ENCODE results near the gene DNAJC15.
A peak's percentile ranks its signal among the peaks of the same experiment; 100 is the strongest.
"Not testable (repeated sequence)": the region's sequence is repeated elsewhere in the genome, so short reads cannot be mapped to it uniquely, and the experiment has no call there.

Gene DNAJC15

GRCh38 chr13:43044720-43045301 is 21.4 kb downstream of the DNAJC15 start:
- no peak for DNase-seq (ENCODE audit: low read depth, low spot score)

- DNase-seq (ENCODE audit: low read depth, low spot score), result not testable (repeated sequence)
These were observed 22.0 kb downstream of the DNAJC15 start for GRCh38 chr13:43045302-43045773.

DNA sequence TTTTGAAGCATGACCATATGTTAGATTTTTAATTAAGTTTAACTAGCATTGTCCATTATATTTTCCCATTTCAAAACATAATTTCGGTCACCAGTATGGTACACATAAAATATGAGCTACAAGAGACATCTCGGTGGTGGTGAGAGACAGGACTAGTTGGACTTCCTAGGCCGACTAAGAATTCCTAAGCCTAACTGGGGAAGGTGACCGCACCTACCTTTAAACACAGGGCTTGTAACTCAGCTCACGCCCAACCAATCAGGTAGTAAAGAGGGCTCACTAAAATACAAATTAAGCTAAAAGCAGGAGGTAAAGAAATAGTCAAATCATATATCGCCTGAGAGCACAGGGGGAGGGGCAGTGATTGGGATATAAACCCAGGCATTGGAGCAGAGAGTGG is 22.9 kb downstream of the DNAJC15 start:
- no peak for DNase-seq (ENCODE audit: low read depth, low spot score)

- peak; percentile 74 for DNase-seq (ENCODE audit: low read depth, low spot score)
These were observed 31.7 kb downstream of the DNAJC15 start for GRCh38 chr13:43054803-43055802.

GRCh38 chr13:43057653-43058317 is 34.4 kb downstream of the DNAJC15 start:
- DNase-seq (ENCODE audit: low read depth, low spot score), result peak; percentile 62

DNA sequence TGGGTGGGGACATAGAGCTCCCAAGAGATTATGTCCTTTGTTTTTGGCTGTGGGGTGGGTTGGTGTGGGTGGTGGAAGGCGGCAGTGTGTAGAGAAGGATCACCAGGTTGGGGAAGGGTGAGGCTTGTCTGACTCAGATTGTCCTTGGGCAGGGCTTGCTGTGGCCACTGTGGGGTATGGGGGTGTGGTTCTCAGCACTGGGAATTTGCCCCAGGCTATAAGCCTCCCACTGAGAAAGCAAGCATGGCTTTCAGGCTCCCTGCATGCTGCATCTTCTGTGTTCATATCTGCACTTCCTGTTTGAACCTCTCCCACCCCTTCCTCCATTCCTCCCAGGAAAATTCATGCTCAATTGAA is 34.9 kb downstream of the DNAJC15 start:
- DNase-seq (ENCODE audit: low read depth, low spot score), result peak; percentile 64

DNA sequence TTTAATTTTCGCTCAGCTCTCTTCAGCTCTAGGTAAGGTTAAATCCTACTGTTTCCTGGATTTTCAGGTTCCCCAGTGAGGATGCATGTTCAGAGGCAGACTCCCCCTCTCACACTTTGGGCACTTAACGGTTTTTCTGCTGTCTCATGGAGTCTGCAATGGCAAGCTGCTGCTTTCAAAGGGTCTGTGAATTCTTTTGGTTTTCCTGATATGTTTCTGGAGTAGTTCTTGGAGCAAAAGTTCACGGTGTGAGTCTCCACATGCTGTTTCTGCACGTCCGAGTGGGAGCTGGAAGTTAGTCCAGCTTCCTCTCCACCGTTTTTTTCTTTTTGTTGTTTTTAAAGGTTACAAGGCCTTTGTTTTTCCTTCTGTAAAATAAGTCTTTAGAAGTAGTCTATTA is 35.4 kb downstream of the DNAJC15 start:
- peak; percentile 13 for DNase-seq (ENCODE audit: low read depth, low spot score)

DNA sequence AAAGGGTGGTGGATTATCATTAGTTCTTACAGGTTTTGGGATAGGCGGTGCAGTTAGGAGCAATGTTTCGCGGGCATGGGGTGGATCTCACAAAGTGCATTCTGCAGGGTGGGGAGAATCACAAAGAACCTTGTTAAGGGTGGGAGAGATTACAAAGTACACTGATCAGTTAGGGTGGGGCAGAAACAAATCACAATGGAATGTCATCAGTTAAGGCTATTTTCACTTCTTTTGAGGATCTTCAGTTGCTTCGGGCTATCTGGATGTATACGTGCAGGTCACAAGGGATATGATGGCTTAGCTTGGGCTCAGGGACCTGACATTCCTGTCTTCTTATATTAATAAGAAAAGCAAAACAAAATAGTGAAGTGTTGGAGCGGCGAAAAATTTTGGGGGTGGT is 36.4 kb downstream of the DNAJC15 start:
- DNase-seq (ENCODE audit: low read depth, low spot score), result not testable (repeated sequence)

- peak; percentile 24 for DNase-seq (ENCODE audit: low read depth, low spot score)
These were observed 37.4 kb downstream of the DNAJC15 start for GRCh38 chr13:43060806-43061205.

DNA sequence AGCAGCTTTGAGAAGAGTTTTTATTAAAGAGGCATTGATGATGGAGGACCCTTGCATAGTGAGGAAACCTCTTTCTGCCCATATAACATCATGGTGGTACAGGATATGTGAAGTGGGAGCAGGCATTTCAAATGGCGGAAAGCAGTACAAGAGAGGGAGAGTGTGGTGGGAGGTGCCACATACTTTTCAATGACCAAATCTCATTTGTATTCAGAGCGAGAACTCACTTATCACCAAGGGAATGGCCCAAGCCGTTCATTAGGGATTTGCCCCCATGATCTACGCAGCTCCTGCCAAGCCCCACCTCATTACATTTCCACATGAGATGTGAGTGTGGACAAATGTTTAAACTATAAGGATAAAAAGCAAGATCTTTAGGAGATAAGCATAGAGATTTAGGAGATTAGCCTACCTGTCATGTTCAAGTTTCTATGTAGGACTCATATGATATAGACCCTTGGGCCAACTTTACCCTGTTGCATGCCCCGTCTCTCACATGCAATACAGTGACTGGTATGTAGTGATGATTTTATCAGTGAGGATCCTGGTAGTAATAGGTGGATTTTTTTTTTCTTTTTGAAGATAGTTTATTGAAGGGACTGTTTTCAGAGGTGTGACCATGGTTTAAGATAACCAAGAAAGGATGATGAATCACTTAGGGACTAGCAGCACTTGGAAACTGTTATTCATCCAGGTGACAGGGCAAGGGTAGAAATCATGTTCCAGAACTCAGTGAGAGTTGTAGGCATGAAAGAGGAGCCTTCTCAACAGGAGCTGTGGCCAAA is 38.3 kb downstream of the DNAJC15 start:
- no peak for DNase-seq (ENCODE audit: low read depth, low spot score)

- no peak for DNase-seq (ENCODE audit: low read depth, low spot score)
These were observed 48.4 kb downstream of the DNAJC15 start for GRCh38 chr13:43071824-43072223.

- DNase-seq (ENCODE audit: low read depth, low spot score), result no peak
These were observed 49.0 kb downstream of the DNAJC15 start for GRCh38 chr13:43072394-43072793.

GRCh38 chr13:43074824-43075510 is 51.6 kb downstream of the DNAJC15 start:
- no peak for DNase-seq (ENCODE audit: low read depth, low spot score)

DNA sequence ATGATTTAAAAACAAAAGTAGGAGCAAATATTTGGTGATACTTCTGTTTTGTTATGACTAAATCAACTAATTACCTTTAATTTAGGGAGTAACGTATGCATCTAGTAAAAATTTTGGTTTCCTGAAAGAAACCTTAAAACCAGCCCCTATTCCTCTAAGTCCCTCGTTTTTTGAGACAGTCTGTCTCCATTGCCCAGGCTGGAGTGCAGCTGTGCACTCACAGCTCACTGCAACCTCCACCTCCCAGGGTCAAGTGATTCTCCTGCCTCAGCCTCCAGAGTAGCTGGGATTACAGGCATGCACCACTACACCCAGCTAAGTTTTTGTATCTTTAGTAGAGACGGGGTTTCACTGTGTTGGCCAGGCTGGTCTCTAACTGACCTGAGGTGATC is 52.1 kb downstream of the DNAJC15 start:
- not testable (repeated sequence) for DNase-seq (ENCODE audit: low read depth, low spot score)

- DNase-seq (ENCODE audit: low read depth, low spot score), result no peak
These were observed 53.7 kb downstream of the DNAJC15 start for GRCh38 chr13:43077046-43077445.

- DNase-seq (ENCODE audit: low read depth, low spot score), result no peak
These were observed 54.1 kb downstream of the DNAJC15 start for GRCh38 chr13:43077461-43077860.

DNA sequence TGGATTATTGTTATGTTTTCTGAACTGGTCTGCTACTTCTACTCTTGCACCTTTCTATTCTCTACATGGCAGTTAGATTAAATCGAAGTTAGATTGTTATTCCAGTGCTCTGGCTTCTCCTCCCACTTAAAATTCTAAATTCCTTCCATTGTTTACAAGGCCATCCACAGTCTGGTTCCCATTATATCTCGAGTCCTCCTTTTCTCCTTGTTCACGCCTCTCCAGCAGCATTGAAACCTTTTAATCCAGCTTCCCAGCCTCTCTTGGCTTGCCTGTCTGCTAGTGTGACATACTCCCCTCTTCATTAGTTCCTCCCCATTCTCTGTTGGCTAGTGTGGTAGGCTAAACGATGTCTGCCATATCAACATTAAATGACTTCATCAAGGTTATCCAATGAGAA is 54.5 kb downstream of the DNAJC15 start:
- no peak for DNase-seq (ENCODE audit: low read depth, low spot score)

DNA sequence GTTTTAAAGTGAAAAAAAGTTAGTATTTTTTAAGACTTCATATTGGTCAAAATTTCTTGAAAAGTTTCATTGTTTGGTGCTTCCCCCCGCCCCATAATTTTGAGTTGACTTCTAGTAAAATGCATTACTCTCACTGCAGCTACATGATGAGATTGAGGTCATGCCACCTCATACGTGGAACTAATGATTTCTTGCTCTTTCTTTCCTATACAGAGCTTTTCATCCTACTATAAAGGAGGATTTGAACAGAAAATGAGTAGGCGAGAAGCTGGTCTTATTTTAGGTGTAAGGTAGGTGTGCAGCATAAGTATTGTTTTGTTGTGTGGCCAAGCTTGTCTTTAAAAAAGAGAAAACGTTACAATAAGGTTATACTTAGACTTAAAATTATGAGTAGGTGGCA is 55.0 kb downstream of the DNAJC15 start:
- no peak for DNase-seq (ENCODE audit: low read depth, low spot score)

DNA sequence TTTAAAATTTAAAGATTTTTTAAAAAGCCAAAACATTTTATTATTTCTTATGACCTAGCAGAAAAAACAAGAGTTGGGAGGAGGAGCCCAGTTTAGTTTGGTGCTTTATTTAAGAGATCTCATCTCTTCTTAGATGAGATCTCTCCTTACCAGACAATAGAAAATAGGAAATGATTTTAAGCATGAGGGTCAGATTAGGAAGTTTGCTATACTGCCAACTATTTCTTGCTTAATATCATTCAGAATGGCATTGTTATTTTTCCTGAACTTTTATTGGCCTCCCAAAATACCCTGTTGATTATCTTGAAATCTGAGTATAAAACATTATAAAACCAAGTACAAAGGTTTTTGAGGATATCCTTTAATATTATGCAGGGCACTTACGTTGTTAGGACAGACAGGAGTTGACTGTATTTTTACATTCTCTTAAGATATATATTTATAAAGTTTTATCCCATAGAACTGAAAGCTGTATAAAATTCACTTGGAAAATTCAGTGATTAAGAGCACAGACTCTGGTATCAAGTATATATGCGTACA is 56.1 kb downstream of the DNAJC15 start:
- no peak for DNase-seq (ENCODE audit: low read depth, low spot score)

DNA sequence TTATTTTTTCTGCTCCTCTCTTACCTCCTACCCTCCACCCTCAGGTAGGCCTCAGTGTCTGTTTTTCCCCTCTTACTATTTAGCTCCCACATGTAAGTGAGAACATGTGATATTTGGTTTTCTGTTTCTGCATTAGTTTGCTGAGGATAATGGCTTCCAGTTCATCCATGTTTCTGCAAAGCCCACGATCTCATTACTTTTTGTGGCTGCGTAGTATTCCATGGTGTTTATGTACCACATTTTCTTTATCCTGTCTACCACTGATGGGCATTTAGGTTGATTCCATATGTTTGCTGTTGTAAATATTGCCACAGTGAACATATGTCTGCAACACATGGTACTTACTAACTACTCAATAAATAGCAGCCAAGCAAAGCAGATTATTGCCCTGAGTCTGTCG is 56.8 kb downstream of the DNAJC15 start:
- DNase-seq (ENCODE audit: low read depth, low spot score), result no peak

GRCh38 chr13:43081866-43082265 is 58.5 kb downstream of the DNAJC15 start:
- DNase-seq (ENCODE audit: low read depth, low spot score), result no peak

Data from astrocyte of the hippocampus (primary cell).